HT1080 (cell line): ENCODE results near the gene ANP32D. TPM values are rescaled to one million over a fixed set of nuclear protein-coding genes. Genes with fewer than 3 reads are reported as not detected.
"Not testable (repeated sequence)": the region's sequence is repeated elsewhere in the genome, so short reads cannot be mapped to it uniquely, and the experiment has no call there.

ENCODE experiments used
- DNase-seq: peaks from one replicate; pipeline ENCODE4 v3.0.0-alpha.2; 2015; ENCODE audit warnings: low read depth
- total RNA-seq: library from RNA; depleted of rRNA; stranded (reverse); fragments of >200 nt; shearing (Covaris generic); gene quantifications from 2 replicates; pipeline ENCODE4 v1.2.3, GENCODE V29; 2014; rRNA removed

ANP32D gene
- total RNA-seq, 1 experiment from 2014 or later, result not detected

DNA sequence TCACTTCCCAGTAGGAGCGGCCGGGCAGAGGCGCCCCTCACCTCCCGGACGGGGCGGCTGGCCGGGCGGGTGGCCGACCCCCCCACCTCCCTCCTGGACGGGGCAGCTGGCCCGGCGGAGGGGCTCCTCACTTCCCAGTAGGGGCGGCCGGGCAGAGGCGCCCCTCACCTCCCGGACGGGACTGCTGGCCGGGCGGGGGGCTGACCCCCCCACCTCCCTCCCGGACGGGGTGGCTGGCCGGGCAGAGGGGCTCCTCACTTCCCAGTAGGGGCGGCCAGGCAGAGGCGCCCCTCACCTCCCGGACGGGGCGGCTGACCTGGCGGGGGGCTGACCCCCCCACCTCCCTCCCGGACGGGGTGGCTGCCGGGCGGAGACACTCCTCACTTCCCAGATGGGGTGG, 27.9 kb downstream of the ANP32D start:
- not testable (repeated sequence) for DNase-seq

DNA sequence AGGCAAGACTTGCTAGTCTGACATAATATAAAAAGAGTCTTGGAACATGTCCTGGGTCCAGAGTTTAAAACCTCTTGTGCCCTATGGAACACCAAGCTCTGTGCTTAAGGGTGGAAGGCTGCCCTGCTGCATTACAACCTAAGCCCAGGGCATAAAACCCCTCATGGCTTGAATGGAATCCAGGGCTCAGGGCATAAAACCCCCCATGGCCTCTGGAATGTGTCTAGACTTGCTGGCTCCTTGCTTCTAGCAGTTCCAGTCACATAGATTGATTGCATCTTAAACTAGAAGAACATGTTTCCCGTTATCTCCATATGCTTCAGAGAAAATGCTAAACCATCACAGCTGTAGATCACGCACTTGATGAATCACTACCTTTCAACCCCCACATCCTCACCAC, 34.5 kb downstream of the ANP32D start:
- not testable (repeated sequence) for DNase-seq

GRCh38 chr12:48508987-48509386, 36.6 kb downstream of the ANP32D start:
- no peak for DNase-seq

GRCh38 chr12:48510111-48510510, 37.8 kb downstream of the ANP32D start:
- no peak for DNase-seq

DNA sequence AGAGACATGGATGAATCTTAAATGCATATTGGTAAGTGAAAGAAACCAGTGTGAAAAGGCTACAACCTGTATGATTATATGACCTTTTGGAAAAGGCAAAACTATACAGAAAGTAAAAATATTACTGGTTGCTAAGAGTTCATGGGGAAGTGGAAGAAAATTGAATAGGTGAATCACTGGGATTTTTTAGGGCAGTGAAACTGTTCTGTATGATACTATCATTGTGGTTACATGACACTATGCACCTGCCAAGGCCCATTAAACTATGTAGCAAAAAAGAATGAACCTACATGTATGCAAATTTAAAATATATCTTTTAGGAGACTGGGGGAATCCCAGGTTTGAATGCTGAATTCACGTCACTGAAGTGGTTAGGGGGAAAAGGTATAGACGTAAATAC, 40.5 kb downstream of the ANP32D start:
- DNase-seq, result no peak

DNA sequence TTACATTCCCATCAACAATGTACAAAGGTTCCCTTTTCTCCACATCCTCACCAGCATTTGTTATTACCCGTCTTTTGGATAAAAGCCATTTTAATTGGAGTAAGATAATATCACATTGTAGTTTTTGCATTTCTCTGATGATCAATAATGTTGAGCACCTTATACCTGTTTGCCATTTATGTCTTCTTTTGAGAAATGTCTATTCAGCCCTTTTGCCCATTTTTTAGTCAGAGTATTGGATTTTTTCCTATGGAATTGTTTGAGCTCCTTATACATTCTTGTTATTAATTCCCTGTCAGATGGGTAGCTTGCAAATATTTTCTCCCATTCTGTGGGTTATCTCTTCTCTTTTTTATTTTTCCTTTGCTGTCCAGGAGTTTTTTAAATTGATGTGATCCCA, 42.4 kb downstream of the ANP32D start:
- DNase-seq, result no peak

GRCh38 chr12:48520381-48520780, 48.0 kb downstream of the ANP32D start:
- DNase-seq, result not testable (repeated sequence)

Other genes with a start within 250 kb of the ANP32D start
- gene ZNF641, start 121.6 kb upstream of the ANP32D start, total RNA-seq, result 3.9 and 5.4 TPM in 2 replicates
- gene C12orf54, start 9.9 kb downstream of the ANP32D start, total RNA-seq, result not detected in 2 replicates
- gene OR8S1, start 53.1 kb downstream of the ANP32D start, total RNA-seq, result not detected in 2 replicates
- 0.13 TPM in 1 of 2 replicates, not detected in the other for gene LALBA, start 97.5 kb downstream of the ANP32D start, total RNA-seq
- 54.1 and 55.0 TPM in 2 replicates for gene KANSL2, start 209.7 kb downstream of the ANP32D start, total RNA-seq
- 33.6 and 45.5 TPM in 2 replicates for gene CCNT1, start 244.1 kb downstream of the ANP32D start, total RNA-seq